ENCODE measurements around the gene KCTD10.

Gene KCTD10

GRCh38 chr12:109479761-109480160 lies 2.7 kb upstream of the KCTD10 start:
- Histone ChIP-seq H3K4me3 (ENCODE audit: low read length, poor library complexity, severe bottlenecking) (no peak overlapping the region), H3K4me1 (ENCODE audit: insufficient read depth, low read length, poor library complexity, severe bottlenecking) (peaks cover 27% of the 10 kb centered on the region), H3K9me3 (ENCODE audit: insufficient read depth, low read depth, low read length) (no peaks in the 10 kb centered on the region), H3F3A (ENCODE audit: low read depth) (no peaks in the 10 kb centered on the region; the same call in 1 of the 2 replicates), H3K4me2 (ENCODE audit: low read depth, low read length, poor library complexity, severe bottlenecking) (peak overlapping the region; percentile 88), H3K9me2 (replicated peaks; ENCODE audit: low read depth, low read length) (no peaks in the 10 kb centered on the region), H3K79me2 (ENCODE audit: insufficient read depth, low read length) (peaks cover 44% of the 10 kb centered on the region), H3K36me3 (ENCODE audit: insufficient read depth, low read length) (no peaks in the 10 kb centered on the region), H3K9ac (ENCODE audit: low read depth, low read length, poor library complexity, severe bottlenecking) (no peak overlapping the region), H2AFZ (ENCODE audit: low read length) (no peak overlapping the region), H4K20me1 (ENCODE audit: insufficient read depth, low read length, poor library complexity, severe bottlenecking) (peaks cover 15% of the 10 kb centered on the region), H3K27me3 (ENCODE audit: insufficient read depth, low read length, poor library complexity, severe bottlenecking) (no peaks in the 10 kb centered on the region)
- TF ChIP-seq, protein P1, sequence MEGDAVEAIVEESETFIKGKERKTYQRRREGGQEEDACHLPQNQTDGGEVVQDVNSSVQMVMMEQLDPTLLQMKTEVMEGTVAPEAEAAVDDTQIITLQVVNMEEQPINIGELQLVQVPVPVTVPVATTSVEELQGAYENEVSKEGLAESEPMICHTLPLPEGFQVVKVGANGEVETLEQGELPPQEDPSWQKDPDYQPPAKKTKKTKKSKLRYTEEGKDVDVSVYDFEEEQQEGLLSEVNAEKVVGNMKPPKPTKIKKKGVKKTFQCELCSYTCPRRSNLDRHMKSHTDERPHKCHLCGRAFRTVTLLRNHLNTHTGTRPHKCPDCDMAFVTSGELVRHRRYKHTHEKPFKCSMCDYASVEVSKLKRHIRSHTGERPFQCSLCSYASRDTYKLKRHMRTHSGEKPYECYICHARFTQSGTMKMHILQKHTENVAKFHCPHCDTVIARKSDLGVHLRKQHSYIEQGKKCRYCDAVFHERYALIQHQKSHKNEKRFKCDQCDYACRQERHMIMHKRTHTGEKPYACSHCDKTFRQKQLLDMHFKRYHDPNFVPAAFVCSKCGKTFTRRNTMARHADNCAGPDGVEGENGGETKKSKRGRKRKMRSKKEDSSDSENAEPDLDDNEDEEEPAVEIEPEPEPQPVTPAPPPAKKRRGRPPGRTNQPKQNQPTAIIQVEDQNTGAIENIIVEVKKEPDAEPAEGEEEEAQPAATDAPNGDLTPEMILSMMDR (conservative IDR thresholded peaks at IDR 0.05; ENCODE audit: low read length): no peak
- no peak for TF ChIP-seq EZH2phosphoT487 (IDR thresholded peaks at IDR 0.05; ENCODE audit: borderline replicate concordance)

DNA sequence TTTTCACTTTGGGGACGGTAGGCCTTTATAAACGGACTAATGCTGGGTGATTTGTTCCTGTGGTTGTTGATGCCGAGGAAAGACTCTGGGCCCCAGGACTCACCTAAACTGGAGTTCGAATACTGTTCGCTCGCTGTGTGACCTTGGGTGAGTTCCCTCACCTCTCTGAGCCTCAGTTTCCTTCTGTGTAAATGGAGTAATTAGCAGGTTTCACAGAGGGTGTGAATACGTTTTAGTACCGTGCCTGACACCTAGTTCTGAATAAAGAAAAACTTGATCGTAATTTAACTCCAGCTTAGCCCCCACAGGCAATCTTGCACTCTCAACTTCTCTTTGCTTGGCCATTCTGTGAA lies 839 bp upstream of the KCTD10 start:
- peaks cover 31% of the 10 kb centered on the region for H3K4me1 ChIP-seq (ENCODE audit: insufficient read depth, low read length, poor library complexity, severe bottlenecking)
- no peaks in the 10 kb centered on the region for H3K9me3 ChIP-seq (ENCODE audit: insufficient read depth, low read depth, low read length)
- H3K4me3 ChIP-seq (ENCODE audit: low read length, poor library complexity, severe bottlenecking): peak overlapping the region; percentile 96
- no peaks in the 10 kb centered on the region for H3K36me3 ChIP-seq (ENCODE audit: insufficient read depth, low read length)
- peak overlapping the region; percentile 85 for H3K9ac ChIP-seq (ENCODE audit: low read depth, low read length, poor library complexity, severe bottlenecking)
- peaks cover 62% of the 10 kb centered on the region for H3K79me2 ChIP-seq (ENCODE audit: insufficient read depth, low read length)
- TF ChIP-seq EZH2phosphoT487 (IDR thresholded peaks at IDR 0.05; ENCODE audit: borderline replicate concordance): no peak
- TF ChIP-seq, protein P1 (conservative IDR thresholded peaks at IDR 0.05; ENCODE audit: low read length): no peak
- H2AFZ ChIP-seq (ENCODE audit: low read length): peak overlapping the region; percentile 97
- peaks cover 15% of the 10 kb centered on the region for H4K20me1 ChIP-seq (ENCODE audit: insufficient read depth, low read length, poor library complexity, severe bottlenecking)
- H3K27me3 ChIP-seq (ENCODE audit: insufficient read depth, low read length, poor library complexity, severe bottlenecking): no peaks in the 10 kb centered on the region
- H3K4me2 ChIP-seq (ENCODE audit: low read depth, low read length, poor library complexity, severe bottlenecking): peak overlapping the region; percentile 88
- H3K9me2 ChIP-seq (replicated peaks; ENCODE audit: low read depth, low read length): no peaks in the 10 kb centered on the region
- H3F3A ChIP-seq (ENCODE audit: low read depth): no peaks in the 10 kb centered on the region; the same call in 1 of the 2 replicates

DNA sequence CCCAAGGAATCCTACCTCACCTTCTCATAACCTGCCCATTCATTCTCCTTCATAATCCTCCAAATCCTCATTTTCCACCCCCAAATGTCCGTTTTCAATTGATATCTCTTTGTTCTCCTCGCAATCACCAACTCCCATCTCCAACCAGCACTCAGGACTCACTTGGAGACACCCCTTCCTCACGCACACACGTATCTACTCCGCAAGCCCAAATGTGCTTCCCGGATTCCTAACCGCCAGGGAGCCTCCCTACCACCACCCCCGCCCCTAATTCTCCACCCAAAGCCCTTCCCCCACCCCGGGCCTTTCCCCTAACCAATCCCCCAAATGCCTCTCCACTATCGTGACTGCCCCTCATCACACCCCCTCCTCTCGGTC lies 304 bp downstream of the KCTD10 start:
- no peaks in the 10 kb centered on the region; the same call in 1 of the 2 replicates for H3F3A ChIP-seq (ENCODE audit: low read depth)
- H3K9me3 ChIP-seq (ENCODE audit: insufficient read depth, low read depth, low read length): no peaks in the 10 kb centered on the region
- TF ChIP-seq, protein P1 (conservative IDR thresholded peaks at IDR 0.05; ENCODE audit: low read length): no peak
- no peak for TF ChIP-seq EZH2phosphoT487 (IDR thresholded peaks at IDR 0.05; ENCODE audit: borderline replicate concordance)
- peak overlapping the region; percentile 88 for H3K4me2 ChIP-seq (ENCODE audit: low read depth, low read length, poor library complexity, severe bottlenecking)
- peaks cover 71% of the 10 kb centered on the region for H3K79me2 ChIP-seq (ENCODE audit: insufficient read depth, low read length)
- H3K4me3 ChIP-seq (ENCODE audit: low read length, poor library complexity, severe bottlenecking): peak overlapping the region; percentile 96
- peaks cover 31% of the 10 kb centered on the region for H3K4me1 ChIP-seq (ENCODE audit: insufficient read depth, low read length, poor library complexity, severe bottlenecking)
- H3K9ac ChIP-seq (ENCODE audit: low read depth, low read length, poor library complexity, severe bottlenecking): peak overlapping the region; percentile 85
- H3K27me3 ChIP-seq (ENCODE audit: insufficient read depth, low read length, poor library complexity, severe bottlenecking): no peaks in the 10 kb centered on the region
- H3K9me2 ChIP-seq (replicated peaks; ENCODE audit: low read depth, low read length): no peaks in the 10 kb centered on the region
- H2AFZ ChIP-seq (ENCODE audit: low read length): peak overlapping the region; percentile 97
- no peaks in the 10 kb centered on the region for H3K36me3 ChIP-seq (ENCODE audit: insufficient read depth, low read length)
- peaks cover 22% of the 10 kb centered on the region for H4K20me1 ChIP-seq (ENCODE audit: insufficient read depth, low read length, poor library complexity, severe bottlenecking)
